Measurements from ENCODE around the gene KCNJ12.
"Not testable (repeated sequence)": the region's sequence is repeated elsewhere in the genome, so short reads cannot be mapped to it uniquely, and the experiment has no call there.

DNA sequence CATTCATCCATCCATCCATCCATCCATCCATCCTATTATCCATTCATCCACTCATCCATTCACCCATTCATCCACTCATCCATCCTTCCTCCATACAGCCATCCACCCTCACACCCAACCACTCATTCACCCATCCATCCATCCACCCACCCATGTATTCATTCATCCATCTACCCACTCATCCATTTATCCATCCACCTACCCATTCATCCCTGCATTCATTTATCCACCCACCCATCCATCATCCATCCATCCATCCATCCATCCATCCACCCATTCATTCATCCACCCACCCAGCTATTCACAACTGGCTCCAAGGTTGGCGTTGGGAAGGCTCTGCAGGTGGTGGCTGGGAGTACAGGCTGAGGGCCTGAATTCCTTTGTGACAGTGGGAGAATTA, 31.6 kb downstream of the KCNJ12 start:
- TF ChIP-seq, protein P1, sequence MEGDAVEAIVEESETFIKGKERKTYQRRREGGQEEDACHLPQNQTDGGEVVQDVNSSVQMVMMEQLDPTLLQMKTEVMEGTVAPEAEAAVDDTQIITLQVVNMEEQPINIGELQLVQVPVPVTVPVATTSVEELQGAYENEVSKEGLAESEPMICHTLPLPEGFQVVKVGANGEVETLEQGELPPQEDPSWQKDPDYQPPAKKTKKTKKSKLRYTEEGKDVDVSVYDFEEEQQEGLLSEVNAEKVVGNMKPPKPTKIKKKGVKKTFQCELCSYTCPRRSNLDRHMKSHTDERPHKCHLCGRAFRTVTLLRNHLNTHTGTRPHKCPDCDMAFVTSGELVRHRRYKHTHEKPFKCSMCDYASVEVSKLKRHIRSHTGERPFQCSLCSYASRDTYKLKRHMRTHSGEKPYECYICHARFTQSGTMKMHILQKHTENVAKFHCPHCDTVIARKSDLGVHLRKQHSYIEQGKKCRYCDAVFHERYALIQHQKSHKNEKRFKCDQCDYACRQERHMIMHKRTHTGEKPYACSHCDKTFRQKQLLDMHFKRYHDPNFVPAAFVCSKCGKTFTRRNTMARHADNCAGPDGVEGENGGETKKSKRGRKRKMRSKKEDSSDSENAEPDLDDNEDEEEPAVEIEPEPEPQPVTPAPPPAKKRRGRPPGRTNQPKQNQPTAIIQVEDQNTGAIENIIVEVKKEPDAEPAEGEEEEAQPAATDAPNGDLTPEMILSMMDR (IDR thresholded peaks at IDR 0.05; ENCODE audit: borderline replicate concordance, extremely low read depth, low read length, poor library complexity, severe bottlenecking) = not testable (repeated sequence)
- not testable (repeated sequence) for TF ChIP-seq EZH2 (IDR thresholded peaks at IDR 0.05; ENCODE audit: borderline replicate concordance, low read depth, low read length, severe bottlenecking)
